ENCODE data around the gene FTO. TPM values are rescaled to one million over a fixed set of nuclear protein-coding genes. Genes with fewer than 3 reads are reported as not detected.

The FTO gene
- total and polyA plus RNA-seq, 2 of the 13 experiments (the other 11 are each of a cell fraction or from before 2014, with no cell fraction given) = 41.6 to 55.8 TPM

DNA sequence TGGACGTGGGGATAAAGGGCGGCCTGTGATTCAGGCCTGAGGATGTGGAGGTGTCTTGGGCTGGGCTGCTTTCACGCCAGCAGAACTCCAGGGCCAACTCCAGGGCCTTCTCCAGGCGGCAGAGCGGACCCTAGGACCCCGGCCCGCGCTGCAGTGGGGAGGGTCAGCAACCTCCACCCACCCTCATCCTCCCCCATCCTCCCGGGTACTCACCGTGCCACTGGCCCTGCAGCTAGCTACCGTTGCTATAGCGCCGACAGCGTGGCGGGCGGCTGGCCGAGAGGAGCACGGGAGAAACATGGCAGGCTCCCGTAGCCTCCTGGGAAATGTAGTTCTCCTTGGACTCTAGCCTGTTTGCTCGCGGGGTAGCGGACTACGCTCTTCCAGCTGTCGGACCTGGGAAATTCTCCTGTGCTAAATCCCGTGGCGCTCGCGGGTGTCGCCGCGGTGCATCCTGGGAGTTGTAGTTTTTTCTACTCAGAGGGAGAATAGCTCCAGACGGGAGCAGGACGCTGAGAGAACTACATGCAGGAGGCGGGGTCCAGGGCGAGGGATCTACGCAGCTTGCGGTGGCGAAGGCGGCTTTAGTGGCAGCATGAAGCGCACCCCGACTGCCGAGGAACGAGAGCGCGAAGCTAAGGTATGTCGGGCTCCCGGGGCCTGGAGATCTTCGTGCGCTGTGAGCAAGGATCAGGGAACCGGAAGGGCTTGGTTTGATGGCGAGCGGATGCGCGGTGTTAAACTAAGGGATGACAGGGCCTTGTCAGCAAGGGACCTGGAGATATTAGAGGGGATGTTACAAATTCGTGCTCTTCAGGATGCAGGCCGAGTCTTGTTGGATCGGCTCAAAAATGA lies at the start of gene FTO, which contains the start of gene RPGRIP1L (continued):
- TF ChIP-seq, protein P1, sequence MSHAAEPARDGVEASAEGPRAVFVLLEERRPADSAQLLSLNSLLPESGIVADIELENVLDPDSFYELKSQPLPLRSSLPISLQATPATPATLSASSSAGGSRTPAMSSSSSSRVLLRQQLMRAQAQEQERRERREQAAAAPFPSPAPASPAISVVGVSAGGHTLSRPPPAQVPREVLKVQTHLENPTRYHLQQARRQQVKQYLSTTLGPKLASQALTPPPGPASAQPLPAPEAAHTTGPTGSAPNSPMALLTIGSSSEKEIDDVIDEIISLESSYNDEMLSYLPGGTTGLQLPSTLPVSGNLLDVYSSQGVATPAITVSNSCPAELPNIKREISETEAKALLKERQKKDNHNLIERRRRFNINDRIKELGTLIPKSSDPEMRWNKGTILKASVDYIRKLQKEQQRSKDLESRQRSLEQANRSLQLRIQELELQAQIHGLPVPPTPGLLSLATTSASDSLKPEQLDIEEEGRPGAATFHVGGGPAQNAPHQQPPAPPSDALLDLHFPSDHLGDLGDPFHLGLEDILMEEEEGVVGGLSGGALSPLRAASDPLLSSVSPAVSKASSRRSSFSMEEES (CRISPR knock-in tag; IDR thresholded peaks at IDR 0.05) = peak; percentile 66; the same call in 1 of the 2 replicates
- TF ChIP-seq ZNF563 (CRISPR knock-in tag; IDR thresholded peaks at IDR 0.05) (peak; percentile 78), ZFP36L2 (CRISPR knock-in tag; IDR thresholded peaks at IDR 0.05) (peak; percentile 18; the same call in 1 of the 2 replicates), JUN (CRISPR knock-in tag; IDR thresholded peaks at IDR 0.05) (no peak), ZNF180 (CRISPR knock-in tag; IDR thresholded peaks at IDR 0.05; ENCODE audit: borderline replicate concordance, low read depth) (0 out of 2 replicates have a peak, but pooled peaks have one; percentile 77), ZNF614 (CRISPR knock-in tag; IDR thresholded peaks at IDR 0.05; ENCODE audit: borderline replicate concordance) (peak; percentile 96), ZNF317 (CRISPR knock-in tag; IDR thresholded peaks at IDR 0.05) (peak; percentile 77), DR1 (CRISPR knock-in tag; IDR thresholded peaks at IDR 0.05) (peak; percentile 87), HOXA5 (CRISPR knock-in tag; IDR thresholded peaks at IDR 0.05) (no peak), NRL (CRISPR knock-in tag; IDR thresholded peaks at IDR 0.05; ENCODE audit: borderline replicate concordance) (no peak), RCOR2 (CRISPR knock-in tag; IDR thresholded peaks at IDR 0.05) (peak; percentile 19; the same call in 1 of the 2 replicates), ZNF292 (CRISPR knock-in tag; IDR thresholded peaks at IDR 0.05; ENCODE audit: borderline replicate concordance, low read depth) (peak; percentile 88; the same call in 1 of the 2 replicates)
- TF ChIP-seq, protein P2, sequence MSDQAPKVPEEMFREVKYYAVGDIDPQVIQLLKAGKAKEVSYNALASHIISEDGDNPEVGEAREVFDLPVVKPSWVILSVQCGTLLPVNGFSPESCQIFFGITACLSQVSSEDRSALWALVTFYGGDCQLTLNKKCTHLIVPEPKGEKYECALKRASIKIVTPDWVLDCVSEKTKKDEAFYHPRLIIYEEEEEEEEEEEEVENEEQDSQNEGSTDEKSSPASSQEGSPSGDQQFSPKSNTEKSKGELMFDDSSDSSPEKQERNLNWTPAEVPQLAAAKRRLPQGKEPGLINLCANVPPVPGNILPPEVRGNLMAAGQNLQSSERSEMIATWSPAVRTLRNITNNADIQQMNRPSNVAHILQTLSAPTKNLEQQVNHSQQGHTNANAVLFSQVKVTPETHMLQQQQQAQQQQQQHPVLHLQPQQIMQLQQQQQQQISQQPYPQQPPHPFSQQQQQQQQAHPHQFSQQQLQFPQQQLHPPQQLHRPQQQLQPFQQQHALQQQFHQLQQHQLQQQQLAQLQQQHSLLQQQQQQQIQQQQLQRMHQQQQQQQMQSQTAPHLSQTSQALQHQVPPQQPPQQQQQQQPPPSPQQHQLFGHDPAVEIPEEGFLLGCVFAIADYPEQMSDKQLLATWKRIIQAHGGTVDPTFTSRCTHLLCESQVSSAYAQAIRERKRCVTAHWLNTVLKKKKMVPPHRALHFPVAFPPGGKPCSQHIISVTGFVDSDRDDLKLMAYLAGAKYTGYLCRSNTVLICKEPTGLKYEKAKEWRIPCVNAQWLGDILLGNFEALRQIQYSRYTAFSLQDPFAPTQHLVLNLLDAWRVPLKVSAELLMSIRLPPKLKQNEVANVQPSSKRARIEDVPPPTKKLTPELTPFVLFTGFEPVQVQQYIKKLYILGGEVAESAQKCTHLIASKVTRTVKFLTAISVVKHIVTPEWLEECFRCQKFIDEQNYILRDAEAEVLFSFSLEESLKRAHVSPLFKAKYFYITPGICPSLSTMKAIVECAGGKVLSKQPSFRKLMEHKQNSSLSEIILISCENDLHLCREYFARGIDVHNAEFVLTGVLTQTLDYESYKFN (CRISPR knock-in tag; conservative IDR thresholded peaks at IDR 0.05) = peak; percentile 58; the same call in 1 of the 2 replicates
- TF ChIP-seq, protein P3, sequence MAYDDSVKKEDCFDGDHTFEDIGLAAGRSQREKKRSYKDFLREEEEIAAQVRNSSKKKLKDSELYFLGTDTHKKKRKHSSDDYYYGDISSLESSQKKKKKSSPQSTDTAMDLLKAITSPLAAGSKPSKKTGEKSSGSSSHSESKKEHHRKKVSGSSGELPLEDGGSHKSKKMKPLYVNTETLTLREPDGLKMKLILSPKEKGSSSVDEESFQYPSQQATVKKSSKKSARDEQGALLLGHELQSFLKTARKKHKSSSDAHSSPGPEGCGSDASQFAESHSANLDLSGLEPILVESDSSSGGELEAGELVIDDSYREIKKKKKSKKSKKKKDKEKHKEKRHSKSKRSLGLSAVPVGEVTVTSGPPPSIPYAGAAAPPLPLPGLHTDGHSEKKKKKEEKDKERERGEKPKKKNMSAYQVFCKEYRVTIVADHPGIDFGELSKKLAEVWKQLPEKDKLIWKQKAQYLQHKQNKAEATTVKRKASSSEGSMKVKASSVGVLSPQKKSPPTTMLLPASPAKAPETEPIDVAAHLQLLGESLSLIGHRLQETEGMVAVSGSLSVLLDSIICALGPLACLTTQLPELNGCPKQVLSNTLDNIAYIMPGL (CRISPR knock-in tag; IDR thresholded peaks at IDR 0.05; ENCODE audit: borderline replicate concordance in 1 of 2, low read depth in 1 of 2) = peak; percentile 83 to 91
- TF ChIP-seq, protein P4, sequence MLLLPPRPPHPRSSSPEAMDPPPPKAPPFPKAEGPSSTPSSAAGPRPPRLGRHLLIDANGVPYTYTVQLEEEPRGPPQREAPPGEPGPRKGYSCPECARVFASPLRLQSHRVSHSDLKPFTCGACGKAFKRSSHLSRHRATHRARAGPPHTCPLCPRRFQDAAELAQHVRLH (CRISPR knock-in tag; IDR thresholded peaks at IDR 0.05; ENCODE audit: borderline replicate concordance, low read depth) = peak; percentile 84; the same call in 1 of the 2 replicates
- TF ChIP-seq, protein P5, sequence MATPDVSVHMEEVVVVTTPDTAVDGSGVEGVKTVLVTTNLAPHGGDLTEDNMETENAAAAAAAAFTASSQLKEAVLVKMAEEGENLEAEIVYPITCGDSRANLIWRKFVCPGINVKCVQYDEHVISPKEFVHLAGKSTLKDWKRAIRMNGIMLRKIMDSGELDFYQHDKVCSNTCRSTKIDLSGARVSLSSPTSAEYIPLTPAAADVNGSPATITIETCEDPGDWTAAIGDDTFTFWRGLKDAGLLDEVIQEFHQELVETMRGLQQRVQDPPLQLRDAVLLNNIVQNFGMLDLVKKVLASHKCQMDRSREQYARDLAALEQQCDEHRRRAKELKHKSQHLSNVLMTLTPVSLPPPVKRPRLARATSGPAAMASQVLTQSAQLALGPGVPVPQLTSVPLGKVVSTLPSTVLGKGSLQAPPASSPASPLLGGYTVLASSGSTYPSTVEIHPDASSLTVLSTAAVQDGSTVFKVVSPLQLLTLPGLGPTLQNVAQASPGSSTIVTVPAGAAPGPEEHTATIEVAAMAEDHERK (CRISPR knock-in tag; IDR thresholded peaks at IDR 0.05; ENCODE audit: low read depth) = peak; percentile 84
- TF ChIP-seq, protein P6, sequence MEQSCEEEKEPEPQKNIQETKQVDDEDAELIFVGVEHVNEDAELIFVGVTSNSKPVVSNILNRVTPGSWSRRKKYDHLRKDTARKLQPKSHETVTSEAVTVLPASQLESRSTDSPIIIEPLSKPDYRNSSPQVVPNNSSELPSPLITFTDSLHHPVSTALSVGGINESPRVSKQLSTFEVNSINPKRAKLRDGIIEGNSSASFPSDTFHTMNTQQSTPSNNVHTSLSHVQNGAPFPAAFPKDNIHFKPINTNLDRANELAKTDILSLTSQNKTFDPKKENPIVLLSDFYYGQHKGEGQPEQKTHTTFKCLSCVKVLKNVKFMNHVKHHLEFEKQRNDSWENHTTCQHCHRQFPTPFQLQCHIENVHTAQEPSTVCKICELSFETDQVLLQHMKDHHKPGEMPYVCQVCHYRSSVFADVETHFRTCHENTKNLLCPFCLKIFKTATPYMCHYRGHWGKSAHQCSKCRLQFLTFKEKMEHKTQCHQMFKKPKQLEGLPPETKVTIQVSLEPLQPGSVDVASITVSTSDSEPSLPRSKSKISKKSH (CRISPR knock-in tag; IDR thresholded peaks at IDR 0.05; ENCODE audit: borderline replicate concordance) = peak; percentile 82; the same call in 1 of the 2 replicates
